Measurements from ENCODE around the gene ZNF792.
"Not testable (repeated sequence)": the region's sequence is repeated elsewhere in the genome, so short reads cannot be mapped to it uniquely, and the experiment has no call there.

ZNF792 gene

GRCh38 chr19:34926685-34927375, 37.2 kb downstream of the ZNF792 start, which contains the start of gene ZNF30:
Gene ZNF30 (plus strand): TSS chr19:34926903. CDS start chr19:34929948, 3,045 bp downstream.
- peaks cover 26% of the 10 kb centered on the region for H3K4me1 Mint-ChIP-seq (ENCODE audit: low read depth)
- peaks cover 15% of the 10 kb centered on the region for H3K36me3 Mint-ChIP-seq
- no peaks in the 10 kb centered on the region for H3K9me3 Mint-ChIP-seq (ENCODE audit: low read depth)
- peak within 1 kb of the TSS; percentile 12 for H3K27ac Mint-ChIP-seq
- H3K4me3 Mint-ChIP-seq, result peak within 1 kb of the TSS; percentile 92
- no peaks in the 10 kb centered on the region for H3K27me3 Mint-ChIP-seq

GRCh38 chr19:34926361-34926684, 37.7 kb downstream of the ZNF792 start:
- H3K36me3 Mint-ChIP-seq, result peaks cover 11% of the 10 kb centered on the region
- H3K27me3 Mint-ChIP-seq, result no peaks in the 10 kb centered on the region
- H3K27ac Mint-ChIP-seq, result no peak overlapping the region
- H3K4me1 Mint-ChIP-seq (ENCODE audit: low read depth), result peaks cover 26% of the 10 kb centered on the region
- H3K4me3 Mint-ChIP-seq, result peak overlapping the region; percentile 92
- H3K9me3 Mint-ChIP-seq (ENCODE audit: low read depth), result no peaks in the 10 kb centered on the region

- Mint-ChIP-seq H3K4me1 (ENCODE audit: low read depth) (peaks cover 26% of the 10 kb centered on the region), H3K27me3 (no peaks in the 10 kb centered on the region), H3K27ac (no peak overlapping the region), H3K9me3 (ENCODE audit: low read depth) (no peaks in the 10 kb centered on the region), H3K36me3 (peaks cover 13% of the 10 kb centered on the region), H3K4me3 (no peak overlapping the region)
Measured at GRCh38 chr19:34925278-34925855, 38.7 kb downstream of the ZNF792 start.

GRCh38 chr19:34920090-34920786, 43.8 kb downstream of the ZNF792 start:
- H3K9me3 Mint-ChIP-seq (ENCODE audit: low read depth), result peaks cover 13% of the 10 kb centered on the region
- H3K4me1 Mint-ChIP-seq (ENCODE audit: low read depth); H3K4me3 Mint-ChIP-seq; H3K27ac Mint-ChIP-seq; H3K27me3 Mint-ChIP-seq: not testable (repeated sequence)
- peaks cover 16% of the 10 kb centered on the region for H3K36me3 Mint-ChIP-seq

GRCh38 chr19:34918190-34918589, 45.8 kb downstream of the ZNF792 start:
- Mint-ChIP-seq H3K9me3 (ENCODE audit: low read depth) (peaks cover 13% of the 10 kb centered on the region), H3K27ac (no peak overlapping the region), H3K4me3 (no peak overlapping the region), H3K36me3 (peaks cover 17% of the 10 kb centered on the region), H3K27me3 (peaks cover 2% of the 10 kb centered on the region), H3K4me1 (ENCODE audit: low read depth) (no peaks in the 10 kb centered on the region)

GRCh38 chr19:34917144-34917543, 46.9 kb downstream of the ZNF792 start:
- H3K36me3 Mint-ChIP-seq, result peaks cover 17% of the 10 kb centered on the region

GRCh38 chr19:34910770-34911169, 53.3 kb downstream of the ZNF792 start:
- no peak overlapping the region for H3K4me3 Mint-ChIP-seq

More at GRCh38 chr19:34917144-34917543, 46.9 kb downstream of the ZNF792 start:
- not testable (repeated sequence) for H3K4me3 Mint-ChIP-seq; H3K27ac Mint-ChIP-seq; H3K4me1 Mint-ChIP-seq (ENCODE audit: low read depth); H3K27me3 Mint-ChIP-seq
- H3K9me3 Mint-ChIP-seq (ENCODE audit: low read depth), result peaks cover 13% of the 10 kb centered on the region

More at GRCh38 chr19:34910770-34911169, 53.3 kb downstream of the ZNF792 start:
- peaks cover 26% of the 10 kb centered on the region for H3K27me3 Mint-ChIP-seq
- peaks cover 4% of the 10 kb centered on the region for H3K4me1 Mint-ChIP-seq (ENCODE audit: low read depth)
- H3K9me3 Mint-ChIP-seq (ENCODE audit: low read depth), result no peaks in the 10 kb centered on the region
- H3K36me3 Mint-ChIP-seq, result peaks cover 4% of the 10 kb centered on the region
- H3K27ac Mint-ChIP-seq, result no peak overlapping the region

All from activated naive CD8-positive, alpha-beta T cell (primary cell).